ENCODE data around the gene PADI3.

DNA sequence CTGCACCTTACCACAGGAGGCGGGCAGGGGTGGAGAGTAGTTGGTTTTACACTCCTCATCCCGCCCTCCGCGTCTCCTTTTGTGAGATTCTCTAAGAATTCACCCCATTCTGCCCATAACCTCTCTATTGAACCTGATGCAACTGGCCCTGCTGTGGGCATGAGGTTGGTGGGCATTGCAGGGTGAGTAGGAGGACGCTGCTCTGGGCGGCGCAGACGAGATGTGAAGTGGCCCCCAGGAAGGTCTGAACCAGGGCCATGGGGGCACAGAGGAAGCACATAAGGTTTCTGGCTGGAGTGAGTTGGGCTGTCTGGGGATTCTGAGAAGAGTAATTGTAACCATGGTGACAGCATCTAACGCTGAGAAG lies 35.1 kb upstream of the PADI3 start:
- TF ChIP-seq, protein P1, sequence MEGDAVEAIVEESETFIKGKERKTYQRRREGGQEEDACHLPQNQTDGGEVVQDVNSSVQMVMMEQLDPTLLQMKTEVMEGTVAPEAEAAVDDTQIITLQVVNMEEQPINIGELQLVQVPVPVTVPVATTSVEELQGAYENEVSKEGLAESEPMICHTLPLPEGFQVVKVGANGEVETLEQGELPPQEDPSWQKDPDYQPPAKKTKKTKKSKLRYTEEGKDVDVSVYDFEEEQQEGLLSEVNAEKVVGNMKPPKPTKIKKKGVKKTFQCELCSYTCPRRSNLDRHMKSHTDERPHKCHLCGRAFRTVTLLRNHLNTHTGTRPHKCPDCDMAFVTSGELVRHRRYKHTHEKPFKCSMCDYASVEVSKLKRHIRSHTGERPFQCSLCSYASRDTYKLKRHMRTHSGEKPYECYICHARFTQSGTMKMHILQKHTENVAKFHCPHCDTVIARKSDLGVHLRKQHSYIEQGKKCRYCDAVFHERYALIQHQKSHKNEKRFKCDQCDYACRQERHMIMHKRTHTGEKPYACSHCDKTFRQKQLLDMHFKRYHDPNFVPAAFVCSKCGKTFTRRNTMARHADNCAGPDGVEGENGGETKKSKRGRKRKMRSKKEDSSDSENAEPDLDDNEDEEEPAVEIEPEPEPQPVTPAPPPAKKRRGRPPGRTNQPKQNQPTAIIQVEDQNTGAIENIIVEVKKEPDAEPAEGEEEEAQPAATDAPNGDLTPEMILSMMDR (IDR thresholded peaks at IDR 0.05) = no peak
- TF ChIP-seq ZNF121 (CRISPR knock-in tag; IDR thresholded peaks at IDR 0.05) = no peak
- TF ChIP-seq ZNF416 (CRISPR knock-in tag; IDR thresholded peaks at IDR 0.05) = no peak
- no peak for TF ChIP-seq NR1H2 (CRISPR knock-in tag; IDR thresholded peaks at IDR 0.05)

Measured in WTC11 (cell line).